Endothelial cell of umbilical vein (primary cell): ENCODE results near the gene PCBD1. TPM values are rescaled to one million over a fixed set of nuclear protein-coding genes. Genes with fewer than 3 reads are reported as not detected.

Experiments used
- BruUV-seq: library from RNA; stranded (reverse); fragments of 400-500 nt; replicated peaks from 2 replicates; lab custom pipeline; 2021; lab: Mats Ljungman, UMichigan
- CTCF ChIA-PET: fragments of 300-600, 350-600 bp; sonication (Branson Sonifier 250); formaldehyde crosslinking; loops from one replicate; lab custom pipeline; 2021; ENCODE audit warnings: antibody characterized with exemption, inconsistent platforms; lab: Charles Lee
- POLR2A ChIA-PET: fragments of 300-600, 350-600 bp; sonication (Branson Sonifier 250); formaldehyde crosslinking; loops from one replicate; lab custom pipeline; 2021; ENCODE audit warnings: antibody characterized with exemption, inconsistent platforms; lab: Charles Lee
- DNase-seq: peaks from one replicate; pipeline ENCODE4 v3.0.0-alpha.2; 2011; ENCODE audit warnings: low read depth, low spot score
- FAIRE-seq: peaks from 2 replicates; lab custom pipeline; 2011; peaks lifted over from hg19 to GRCh38; lab: Jason Lieb, UNC
- H2AFZ ChIP-seq: 2 replicates; pipeline ENCODE4 v1.6.0; 2012; ENCODE audit warnings: low read depth, low read length, control low read depth, inconsistent platforms
- H3K27ac ChIP-seq: 2 replicates; pipeline ENCODE4 v1.5.1; 2011; ENCODE audit warnings: low read depth, mild to moderate bottlenecking, control low read depth, low read length, moderate library complexity; ENCODE audit not compliant: insufficient read depth
- H3K27me3 ChIP-seq, 2 experiments: 2 replicates each; pipeline versions ENCODE4 v1.6.0 to v1.6.1; 2011; ENCODE audit warnings: low read length in 2 of 2, mixed read lengths in 1 of 2; ENCODE audit not compliant: control insufficient read depth in 2 of 2, insufficient read depth in 2 of 2
- H3K36me3 ChIP-seq, 2 experiments: 2 replicates in 1 of 2; 3 replicates in 1 of 2; pipeline ENCODE4 v1.5.1; 2011; ENCODE audit warnings: low read length in 2 of 2, mild to moderate bottlenecking in 1 of 2, moderate library complexity in 1 of 2; ENCODE audit not compliant: control insufficient read depth in 2 of 2, insufficient read depth in 2 of 2; ENCODE audit errors: extremely low read depth in 1 of 2
- H3K4me1 ChIP-seq: 3 replicates; pipeline ENCODE4 v1.5.1; 2011; ENCODE audit warnings: mild to moderate bottlenecking, low read length; ENCODE audit not compliant: control insufficient read depth, insufficient read depth; ENCODE audit errors: extremely low read depth
- H3K4me2 ChIP-seq: 2 replicates; pipeline ENCODE4 v1.6.1; 2011; ENCODE audit warnings: low read length, control low read depth, mixed read lengths; ENCODE audit not compliant: insufficient read depth
- H3K4me3 ChIP-seq, 3 experiments: fragments of 200-600 bp in 1 of 3; sonication (generic), shearing (Covaris generic) in 1 of 3; replicated peaks in 1 of 3; 2 replicates each; pipeline ENCODE4 v1.5.1; 2011 to 2016; ENCODE audit warnings: control low read depth in 3 of 3, low read length in 3 of 3, mild to moderate bottlenecking in 2 of 3, inconsistent platforms in 1 of 3, low read depth in 1 of 3, moderate library complexity in 1 of 3; ENCODE audit not compliant: insufficient read depth in 1 of 3
- H3K79me2 ChIP-seq: 2 replicates; pipeline ENCODE4 v1.6.0; 2012; ENCODE audit warnings: low read length, inconsistent platforms; ENCODE audit not compliant: control insufficient read depth, insufficient read depth
- H3K9ac ChIP-seq: replicated peaks from 2 replicates; pipeline ENCODE3; 2011; ENCODE audit warnings: low read length, control low read depth; ENCODE audit not compliant: insufficient read depth; ENCODE audit errors: extremely low read depth
- H3K9me1 ChIP-seq: replicated peaks from 3 replicates; pipeline ENCODE4 v1.6.0; 2011; ENCODE audit warnings: mild to moderate bottlenecking, low read length; ENCODE audit not compliant: control insufficient read depth, insufficient read depth; ENCODE audit errors: extremely low read depth
- H3K9me3 ChIP-seq: replicated peaks from 2 replicates; pipeline ENCODE4 v1.5.1; 2012; ENCODE audit warnings: low read length, inconsistent platforms; ENCODE audit not compliant: control insufficient read depth, insufficient read depth
- H4K20me1 ChIP-seq: replicated peaks from 2 replicates; pipeline ENCODE3; 2011; ENCODE audit warnings: mild to moderate bottlenecking, low read length; ENCODE audit not compliant: control insufficient read depth, insufficient read depth; ENCODE audit errors: extremely low read depth
- EZH2 ChIP-seq: IDR thresholded peaks from 2 replicates; pipeline ENCODE4 v1.6.1; 2012; ENCODE audit warnings: borderline replicate concordance, low read depth, mild to moderate bottlenecking, moderate library complexity, low read length, inconsistent platforms; ENCODE audit not compliant: severe bottlenecking
- FOS ChIP-seq: IDR thresholded peaks from 2 replicates; pipeline ENCODE4 v1.6.1; 2011; ENCODE audit warnings: mild to moderate bottlenecking, low read length, moderate library complexity, borderline replicate concordance; ENCODE audit not compliant: insufficient read depth
- GATA2 ChIP-seq: IDR thresholded peaks from 2 replicates; pipeline ENCODE4 v1.7.0; 2011; ENCODE audit warnings: low read depth, mild to moderate bottlenecking, moderate library complexity, mixed read lengths, low read length; ENCODE audit not compliant: insufficient read length, insufficient read depth
- JUN ChIP-seq: IDR thresholded peaks from 2 replicates; pipeline ENCODE4 v1.6.1; 2011; ENCODE audit warnings: borderline replicate concordance, low read depth; ENCODE audit not compliant: insufficient read length, insufficient read depth
- MAX ChIP-seq: IDR thresholded peaks from 2 replicates; pipeline ENCODE4 v1.6.1; 2011; ENCODE audit not compliant: insufficient read depth, insufficient read length
- MYC ChIP-seq: IDR thresholded peaks from one replicate; pipeline ENCODE4 v1.6.1; 2011; ENCODE audit warnings: mild to moderate bottlenecking, low read depth, low read length
- POLR2A ChIP-seq: IDR thresholded peaks from 2 replicates; pipeline ENCODE4 v1.6.1; 2012; ENCODE audit warnings: low read depth, mild to moderate bottlenecking, control low read depth, low read length
- POLR2AphosphoS5 ChIP-seq: IDR thresholded peaks from 2 replicates; pipeline ENCODE4 v1.6.1; 2012; ENCODE audit warnings: low read depth, mild to moderate bottlenecking, control low read depth, low read length, moderate library complexity; ENCODE audit not compliant: insufficient read depth
- dilution Hi-C: fragments of 300-500 bp; cut with MboI; formaldehyde crosslinking; loops from one replicate; pipeline ENCODE4 v1.15.0; 2019; ENCODE audit warnings: low sequenced_read_pairs; ENCODE audit not compliant: extremely low pct_ligation_motif_present
- intact Hi-C: fragments of 100-400 bp; cut with micrococcal nuclease; formaldehyde crosslinking; loops from one replicate; pipeline ENCODE4 v1.10.0; 2022
- polyA plus RNA-seq, 4 experiments: library from polyadenylated mRNA; depleted of rRNA in 3 of 4; stranded (reverse) in 3 of 4; unstranded in 1 of 4; fragments of >200 nt; gene quantifications; 2 replicates each; pipeline versions ENCODE4 v1.2.1 to v1.2.3, GENCODE V29; 2011 to 2012; ENCODE audit warnings: missing spikeins in 1 of 4
- total RNA-seq: library from RNA; stranded (reverse); gene quantifications from 2 replicates; pipeline ENCODE4 v1.2.3, GENCODE V29; 2021
- TF ChIP-seq, protein P1 (sequence below), 2 donors: IDR thresholded peaks; 1 replicate in 1 of 2; 2 replicates in 1 of 2; pipeline ENCODE4 v1.5.1; 2011; ENCODE audit warnings: low read length in 2 of 2, mild to moderate bottlenecking in 2 of 2, moderate library complexity in 2 of 2, control low read depth in 1 of 2, inconsistent platforms in 1 of 2, low read depth in 1 of 2; ENCODE audit not compliant: insufficient read depth in 1 of 2; ENCODE audit errors: extremely low read depth in 1 of 2

Gene PCBD1
- total and polyA plus RNA-seq, 2 donors (not counting 3 experiments of a cell fraction or from before 2014, with no cell fraction given): 95.7 to 113 TPM

- peaks cover 2 to 6% of the 10 kb centered on the region in 2 experiments for H3K36me3 ChIP-seq
- intact Hi-C loops (no loop called here), dilution Hi-C loops (no loop called here)
- H3K4me1 ChIP-seq: no peaks in the 10 kb centered on the region
- no peaks in the 10 kb centered on the region for H4K20me1 ChIP-seq
- FAIRE-seq (no peak), DNase-seq (no peak)
- H3K4me2 ChIP-seq: no peak overlapping the region
- no peak overlapping the region for H3K27ac ChIP-seq
- TF ChIP-seq POLR2AphosphoS5: no peak
- no peak for TF ChIP-seq FOS
- no peak for TF ChIP-seq GATA2
- TF ChIP-seq EZH2: no peak
- TF ChIP-seq, protein P1, sequence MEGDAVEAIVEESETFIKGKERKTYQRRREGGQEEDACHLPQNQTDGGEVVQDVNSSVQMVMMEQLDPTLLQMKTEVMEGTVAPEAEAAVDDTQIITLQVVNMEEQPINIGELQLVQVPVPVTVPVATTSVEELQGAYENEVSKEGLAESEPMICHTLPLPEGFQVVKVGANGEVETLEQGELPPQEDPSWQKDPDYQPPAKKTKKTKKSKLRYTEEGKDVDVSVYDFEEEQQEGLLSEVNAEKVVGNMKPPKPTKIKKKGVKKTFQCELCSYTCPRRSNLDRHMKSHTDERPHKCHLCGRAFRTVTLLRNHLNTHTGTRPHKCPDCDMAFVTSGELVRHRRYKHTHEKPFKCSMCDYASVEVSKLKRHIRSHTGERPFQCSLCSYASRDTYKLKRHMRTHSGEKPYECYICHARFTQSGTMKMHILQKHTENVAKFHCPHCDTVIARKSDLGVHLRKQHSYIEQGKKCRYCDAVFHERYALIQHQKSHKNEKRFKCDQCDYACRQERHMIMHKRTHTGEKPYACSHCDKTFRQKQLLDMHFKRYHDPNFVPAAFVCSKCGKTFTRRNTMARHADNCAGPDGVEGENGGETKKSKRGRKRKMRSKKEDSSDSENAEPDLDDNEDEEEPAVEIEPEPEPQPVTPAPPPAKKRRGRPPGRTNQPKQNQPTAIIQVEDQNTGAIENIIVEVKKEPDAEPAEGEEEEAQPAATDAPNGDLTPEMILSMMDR (IDR thresholded peaks at IDR 0.05; ENCODE audit: extremely low read depth in 1 of 2, insufficient read depth in 1 of 2, low read depth in 1 of 2, low read length in 2 of 2): no peak
- no peak for TF ChIP-seq POLR2A
- no peak for TF ChIP-seq MAX
- no peak for TF ChIP-seq MYC
- no peak for TF ChIP-seq JUN
- peaks cover 3% of the 10 kb centered on the region for H3K79me2 ChIP-seq
- POLR2A ChIA-PET: no interaction called here
- H3K9me3 ChIP-seq: no peaks in the 10 kb centered on the region
- H3K4me3 ChIP-seq: no peak overlapping the region
- H3K9ac ChIP-seq: no peak overlapping the region
- no peaks in the 10 kb centered on the region for H3K9me1 ChIP-seq
- CTCF ChIA-PET: interaction anchor here (2.2 kb wide), 1 partner anchor 14 kb away, joined by 12 read pairs; no protein-coding TSS in a partner anchor
- BruUV-seq: no TSS peak
- no peaks in the 10 kb centered on the region for H3K27me3 ChIP-seq
- no peak overlapping the region for H2AFZ ChIP-seq
These were observed 41.6 kb downstream of the PCBD1 start for GRCh38 chr10:70846795-70847194.
